GM21381 (cell line): ENCODE measurements around the gene TAS1R3.

Source experiments
- ATAC-seq: cut with Tn5 transposase; IDR thresholded peaks from one replicate; pipeline ENCODE4 v1.9.1; 2021; ENCODE audit warnings: mild to moderate bottlenecking, moderate library complexity; ENCODE audit not compliant: unreplicated experiment

The TAS1R3 gene

GRCh38 chr1:1349256-1350012 is 18.4 kb downstream of the TAS1R3 start, which contains the start of gene DVL1:
DVL1 (minus strand) TSS chr1:1349418; CDS start chr1:1349065, 353 bp downstream.
- peak; percentile 64 for ATAC-seq

- ATAC-seq: no peak
Measured at GRCh38 chr1:1351511-1352427, 20.7 kb downstream of the TAS1R3 start.

GRCh38 chr1:1352786-1353388 is 21.8 kb downstream of the TAS1R3 start:
- no peak for ATAC-seq

GRCh38 chr1:1353389-1354151 is 22.5 kb downstream of the TAS1R3 start:
- ATAC-seq: no peak

GRCh38 chr1:1354271-1355247 is 23.5 kb downstream of the TAS1R3 start:
- ATAC-seq: no peak

GRCh38 chr1:1355416-1355815 is 24.3 kb downstream of the TAS1R3 start:
- no peak for ATAC-seq

- no peak for ATAC-seq
Measured at GRCh38 chr1:1356166-1356795, 25.2 kb downstream of the TAS1R3 start.

GRCh38 chr1:1356796-1357401 is 25.8 kb downstream of the TAS1R3 start:
- no peak for ATAC-seq

- ATAC-seq: no peak
Measured at GRCh38 chr1:1357871-1358432, 26.9 kb downstream of the TAS1R3 start.

- no peak for ATAC-seq
Measured at GRCh38 chr1:1358433-1359271, 27.6 kb downstream of the TAS1R3 start, which contains the start of gene MXRA8. MXRA8 (minus strand) TSS chr1:1358555; CDS start chr1:1358504, 51 bp downstream.

GRCh38 chr1:1359308-1359663 is 28.2 kb downstream of the TAS1R3 start:
- no peak for ATAC-seq

- ATAC-seq: no peak
Measured at GRCh38 chr1:1359664-1360468, 28.8 kb downstream of the TAS1R3 start.

- ATAC-seq: no peak
Measured at GRCh38 chr1:1360506-1361169, 29.6 kb downstream of the TAS1R3 start.

GRCh38 chr1:1361233-1361981 is 30.3 kb downstream of the TAS1R3 start:
- ATAC-seq: no peak

GRCh38 chr1:1361982-1362423 is 30.9 kb downstream of the TAS1R3 start:
- no peak for ATAC-seq
